Measurements from ENCODE around the gene APBA2.

APBA2 gene

GRCh38 chr15:29093065-29093435 lies 207.3 kb downstream of the APBA2 start:
- no peak for DNase-seq

GRCh38 chr15:29093696-29094343 lies 208.0 kb downstream of the APBA2 start:
- no peak for DNase-seq

GRCh38 chr15:29094711-29095110 lies 208.9 kb downstream of the APBA2 start:
- no peak for DNase-seq

GRCh38 chr15:29095746-29096145 lies 210.0 kb downstream of the APBA2 start:
- no peak for DNase-seq

DNA sequence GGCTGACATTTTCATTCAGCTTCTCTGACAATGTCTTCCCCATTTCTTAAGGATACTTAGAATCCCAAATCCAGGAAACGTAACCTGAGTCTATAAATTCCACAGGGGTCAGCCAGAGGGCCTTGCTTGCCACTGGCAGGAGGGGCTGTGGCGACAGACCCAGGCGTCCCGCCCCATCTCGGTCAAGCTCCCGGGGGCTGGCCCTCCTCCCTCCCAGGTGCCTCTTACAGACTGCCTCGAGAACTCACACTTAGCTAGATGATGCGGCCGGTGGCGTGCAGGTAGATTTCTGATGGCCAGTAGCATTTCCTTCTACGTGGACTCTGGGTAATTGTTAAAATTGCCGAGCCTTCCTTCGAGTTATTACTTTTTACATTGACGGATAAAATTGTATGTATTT lies 211.4 kb downstream of the APBA2 start:
- no peak for DNase-seq

GRCh38 chr15:29097971-29098370 lies 212.2 kb downstream of the APBA2 start:
- DNase-seq = no peak

GRCh38 chr15:29098652-29099051 lies 212.9 kb downstream of the APBA2 start:
- no peak for DNase-seq

DNA sequence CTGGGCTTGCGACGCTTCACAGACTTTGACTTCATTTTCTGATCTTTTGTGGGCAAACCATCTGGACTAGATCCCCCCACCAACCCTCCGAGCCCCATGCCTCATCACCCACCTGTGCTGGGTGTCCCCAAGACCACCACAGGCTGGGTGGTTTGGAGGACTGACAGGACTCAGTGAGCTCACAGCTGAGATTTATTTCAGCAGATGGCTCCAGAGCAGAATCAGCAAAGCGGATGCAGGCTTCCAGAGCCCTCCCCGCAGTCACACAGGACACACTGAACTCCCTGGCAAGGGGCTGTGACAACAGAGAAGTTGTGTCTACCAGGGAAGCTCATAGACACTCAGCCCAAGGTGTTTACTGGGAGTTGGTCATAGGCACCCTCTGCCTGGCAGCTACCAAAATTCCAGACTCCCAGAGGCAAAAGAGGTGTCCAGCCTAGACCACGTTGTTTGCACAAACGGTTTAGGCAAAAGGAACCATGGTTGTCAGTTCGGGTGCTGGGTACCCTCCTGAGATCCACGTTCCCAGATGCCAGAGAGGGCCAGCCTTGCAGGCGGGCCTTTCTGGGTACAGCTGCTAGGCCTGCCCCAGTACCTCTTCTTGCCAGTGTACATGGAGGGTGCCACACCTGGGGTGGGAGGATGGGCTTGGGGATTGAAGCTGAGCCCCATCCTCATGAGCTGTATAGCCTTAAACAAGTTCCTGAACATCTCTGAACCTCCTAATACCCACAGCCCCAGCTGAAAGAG lies 213.5 kb downstream of the APBA2 start:
- no peak for DNase-seq

DNA sequence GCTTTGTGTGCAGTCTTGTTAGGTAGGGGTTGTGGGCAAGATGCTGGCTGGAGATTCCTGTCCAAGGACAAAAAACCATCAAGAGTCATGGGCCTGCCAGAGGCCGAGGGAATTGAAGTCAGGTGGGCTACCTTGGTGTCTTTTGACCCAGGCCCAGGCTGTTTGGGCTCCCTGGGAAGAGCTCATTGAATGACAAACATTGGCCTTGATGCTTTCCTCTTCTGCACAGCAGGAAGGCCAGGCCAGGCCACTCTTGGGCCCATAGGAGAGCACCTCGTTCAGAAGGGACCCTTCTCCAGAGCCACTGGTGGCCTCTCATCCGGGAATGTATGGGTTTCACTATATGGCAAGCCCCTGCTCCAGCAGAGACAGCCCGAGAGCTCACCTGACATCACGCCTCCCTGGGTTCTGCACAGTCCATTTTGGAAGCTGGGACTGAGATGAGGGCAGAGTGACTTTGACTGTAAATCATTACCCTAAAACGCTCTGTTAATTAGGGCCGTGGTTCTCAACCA lies 214.8 kb downstream of the APBA2 start:
- DNase-seq = no peak

DNA sequence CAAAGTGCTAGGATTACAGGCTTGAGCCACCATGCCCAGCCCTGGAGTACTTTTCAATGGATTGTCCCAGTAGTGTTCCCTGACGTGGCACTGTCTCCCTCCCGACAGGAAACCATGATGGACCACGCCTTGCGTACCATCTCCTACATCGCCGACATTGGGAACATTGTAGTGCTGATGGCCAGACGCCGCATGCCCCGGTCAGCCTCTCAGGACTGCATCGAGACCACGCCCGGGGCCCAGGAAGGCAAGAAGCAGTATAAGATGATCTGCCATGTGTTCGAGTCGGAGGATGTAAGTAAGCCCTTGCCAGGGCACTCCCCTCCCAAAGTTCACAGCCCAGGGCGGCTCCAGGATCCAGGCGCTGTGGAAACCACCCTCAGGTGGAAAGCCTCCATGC lies 215.7 kb downstream of the APBA2 start:
- DNase-seq = no peak

GRCh38 chr15:29102173-29102794 lies 216.5 kb downstream of the APBA2 start:
- peak; percentile 37 to 62 for DNase-seq

- no peak for DNase-seq
These were observed 217.4 kb downstream of the APBA2 start for GRCh38 chr15:29102911-29103823.

DNA sequence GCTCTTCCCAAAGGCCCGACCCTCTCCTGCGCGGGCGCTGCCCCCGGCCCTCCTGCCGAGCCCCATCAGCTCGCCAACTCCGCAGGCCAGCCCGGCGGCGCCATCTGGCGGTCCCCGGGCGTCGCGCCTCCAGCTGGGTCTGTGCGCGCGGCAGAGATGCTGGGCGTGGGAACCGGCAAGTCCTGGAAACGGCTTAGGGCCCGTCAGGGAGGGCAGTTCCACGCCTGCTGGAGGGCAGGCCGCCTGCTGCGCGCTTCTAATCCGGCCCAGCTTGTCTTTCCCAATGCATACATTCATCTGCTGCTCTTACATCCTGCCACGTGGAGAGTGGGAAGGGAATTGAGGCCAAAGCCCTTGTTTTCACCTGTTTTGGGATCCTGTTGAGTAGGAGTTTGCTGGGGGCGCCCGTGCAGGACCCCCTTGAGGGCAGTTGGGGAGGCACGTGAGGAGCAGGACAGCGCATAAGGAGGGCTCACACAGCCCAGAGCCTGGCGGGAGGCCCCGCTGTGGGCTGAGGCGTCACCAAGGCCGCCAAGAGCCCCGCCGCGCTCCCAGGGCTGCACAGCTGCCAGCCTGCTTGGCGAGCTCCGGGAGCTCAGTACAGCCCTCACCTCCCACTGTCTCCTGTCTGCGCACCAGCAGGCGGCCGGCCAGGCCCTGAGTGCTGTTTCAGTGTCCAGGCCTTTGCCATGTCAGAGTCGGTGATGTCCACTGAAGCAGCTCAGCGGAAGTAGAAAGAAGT lies 218.2 kb downstream of the APBA2 start:
- peak; percentile 36 to 65 for DNase-seq

- no peak for DNase-seq
These were observed 218.7 kb downstream of the APBA2 start for GRCh38 chr15:29104566-29104880.

DNA sequence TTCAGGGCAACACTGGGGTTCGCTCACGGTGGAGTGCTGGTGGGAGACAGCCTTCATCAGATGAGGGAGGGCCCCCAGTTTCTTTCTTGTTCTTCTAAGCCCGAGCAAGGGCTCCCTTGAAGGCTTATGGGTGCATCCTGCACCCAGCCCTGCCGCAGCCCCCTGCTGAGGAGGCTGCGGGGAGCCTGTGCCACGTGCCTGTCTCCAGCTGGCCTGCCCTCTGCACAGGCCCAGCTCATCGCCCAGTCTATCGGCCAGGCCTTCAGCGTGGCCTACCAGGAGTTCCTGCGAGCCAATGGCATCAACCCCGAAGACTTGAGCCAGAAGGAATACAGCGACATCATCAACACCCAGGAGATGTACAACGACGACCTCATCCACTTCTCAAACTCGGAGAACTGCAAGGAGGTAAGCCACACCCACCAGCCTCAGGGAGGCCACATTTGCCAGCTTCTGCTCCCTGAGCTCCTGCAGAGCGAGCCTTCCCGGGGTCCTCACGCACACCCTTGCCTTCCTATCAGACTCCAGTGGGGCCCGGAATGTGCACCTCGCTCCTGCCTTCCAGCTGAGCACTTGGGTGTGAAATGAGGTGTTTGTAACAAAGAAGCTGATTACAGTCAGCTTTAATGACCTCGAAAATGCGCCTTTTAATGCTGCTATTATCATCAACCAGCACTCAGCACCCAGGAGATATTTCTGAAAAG lies 219.5 kb downstream of the APBA2 start:
- DNase-seq = no peak

DNA sequence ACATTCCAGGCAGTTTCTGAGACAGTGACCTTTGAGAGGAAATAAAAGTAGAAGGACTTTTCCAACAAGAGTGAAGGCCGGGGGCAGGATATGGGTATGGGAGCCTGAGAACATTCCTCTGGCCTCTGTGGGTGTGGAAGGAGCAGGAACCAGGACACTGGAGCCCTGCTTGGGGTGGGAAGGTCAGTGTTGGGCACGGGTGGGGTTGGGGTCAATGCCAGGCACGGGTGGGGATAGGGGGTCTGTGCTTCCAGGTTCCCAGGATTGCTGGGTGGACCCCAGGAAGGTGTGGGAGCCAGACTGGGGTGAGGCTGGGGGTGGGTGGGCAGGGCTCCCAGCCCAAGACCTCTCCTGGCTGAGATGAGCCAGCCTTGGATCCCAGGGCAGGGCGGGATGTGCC lies 220.3 kb downstream of the APBA2 start:
- no peak for DNase-seq

DNA sequence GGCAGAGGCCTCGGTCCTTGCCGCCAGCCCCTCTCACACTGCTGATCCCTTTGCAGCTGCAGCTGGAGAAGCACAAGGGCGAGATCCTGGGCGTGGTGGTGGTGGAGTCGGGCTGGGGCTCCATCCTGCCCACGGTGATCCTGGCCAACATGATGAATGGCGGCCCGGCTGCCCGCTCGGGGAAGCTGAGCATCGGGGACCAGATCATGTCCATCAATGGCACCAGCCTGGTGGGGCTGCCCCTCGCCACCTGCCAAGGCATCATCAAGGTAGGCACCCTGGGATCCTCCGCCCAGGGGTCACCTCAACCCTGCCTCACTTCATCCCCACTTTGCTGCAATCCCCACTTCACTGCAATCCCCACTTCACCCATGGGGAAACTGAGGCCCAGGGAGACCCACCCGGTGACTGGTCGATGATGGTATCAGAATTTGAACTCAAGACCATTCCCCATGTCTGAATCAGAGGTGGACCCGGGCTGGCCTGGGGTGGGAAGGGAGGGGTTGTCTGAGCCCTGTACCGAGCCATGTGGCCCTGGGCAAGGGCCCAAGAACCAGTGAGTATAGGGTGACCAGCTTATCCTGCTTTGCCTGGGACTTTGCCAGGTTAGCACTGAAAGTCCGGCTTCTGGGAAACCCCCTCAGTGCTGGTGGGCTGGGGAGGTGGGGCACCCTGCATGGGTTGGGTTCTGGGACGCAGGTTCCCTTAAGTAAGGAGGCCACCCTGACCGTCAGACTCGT lies 220.9 kb downstream of the APBA2 start:
- DNase-seq = no peak

- no peak for DNase-seq
These were observed 221.6 kb downstream of the APBA2 start for GRCh38 chr15:29107291-29107890.

DNA sequence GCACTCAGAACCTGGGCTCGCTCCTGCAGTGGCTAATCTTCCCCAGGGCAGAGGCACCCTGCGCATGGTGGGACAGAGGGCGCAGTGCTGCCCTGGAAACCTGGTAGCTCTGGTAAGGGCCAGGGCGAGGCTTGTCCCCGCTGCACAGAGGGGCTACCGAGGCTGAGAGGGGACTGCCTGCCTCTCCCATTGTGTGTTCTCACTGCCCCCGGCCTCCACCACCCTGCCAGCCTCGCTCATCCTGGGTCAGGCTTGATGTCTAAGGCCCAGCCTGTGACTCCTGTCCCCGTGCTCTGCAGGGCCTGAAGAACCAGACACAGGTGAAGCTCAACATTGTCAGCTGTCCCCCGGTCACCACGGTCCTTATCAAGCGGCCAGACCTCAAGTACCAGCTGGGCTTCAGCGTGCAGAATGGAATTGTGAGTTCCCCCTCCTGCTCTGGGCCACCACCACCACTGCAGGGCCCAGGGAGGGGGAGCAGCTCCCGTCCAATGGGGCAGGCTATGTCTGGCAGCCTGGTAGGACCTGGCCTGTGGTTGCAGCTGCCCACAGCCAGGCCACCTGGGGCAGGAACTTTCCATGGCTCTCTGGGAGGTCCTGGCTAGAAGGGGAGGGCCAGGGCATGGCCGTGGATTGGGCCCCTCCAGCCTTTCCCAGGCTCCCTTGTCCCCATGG lies 222.3 kb downstream of the APBA2 start:
- no peak for DNase-seq

- no peak for DNase-seq
These were observed 224.0 kb downstream of the APBA2 start for GRCh38 chr15:29109762-29110161.
